Right hindlimb (tissue), 1 donor: Measurements from ENCODE around the gene MAPKAP1.
"Not testable (repeated sequence)": the region's sequence is repeated elsewhere in the genome, so short reads cannot be mapped to it uniquely, and the experiment has no call there.

Source experiments
- DNase-seq: peaks from one replicate; pipeline ENCODE4 v3.0.0-alpha.2; 2018

Gene MAPKAP1

DNA sequence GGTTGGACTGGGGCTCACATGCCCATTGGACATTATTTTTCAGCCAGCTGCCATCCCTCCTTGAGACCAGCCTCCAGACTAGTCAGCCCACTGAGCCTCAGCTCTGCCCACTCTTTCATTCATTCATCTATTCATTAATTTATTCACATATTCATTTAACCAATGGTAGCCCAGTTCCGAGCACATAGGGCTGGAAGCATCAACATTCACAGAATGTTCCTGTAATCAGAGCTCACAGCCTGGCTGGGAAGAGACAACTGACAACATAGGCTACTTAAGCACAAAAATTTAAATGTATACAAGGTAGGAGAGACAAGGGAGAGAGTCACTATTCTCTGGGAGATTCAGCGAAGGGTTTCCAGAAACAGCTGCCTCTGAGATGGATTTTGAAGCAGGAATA lies 23.2 kb upstream of the MAPKAP1 start:
- DNase-seq = no peak

DNA sequence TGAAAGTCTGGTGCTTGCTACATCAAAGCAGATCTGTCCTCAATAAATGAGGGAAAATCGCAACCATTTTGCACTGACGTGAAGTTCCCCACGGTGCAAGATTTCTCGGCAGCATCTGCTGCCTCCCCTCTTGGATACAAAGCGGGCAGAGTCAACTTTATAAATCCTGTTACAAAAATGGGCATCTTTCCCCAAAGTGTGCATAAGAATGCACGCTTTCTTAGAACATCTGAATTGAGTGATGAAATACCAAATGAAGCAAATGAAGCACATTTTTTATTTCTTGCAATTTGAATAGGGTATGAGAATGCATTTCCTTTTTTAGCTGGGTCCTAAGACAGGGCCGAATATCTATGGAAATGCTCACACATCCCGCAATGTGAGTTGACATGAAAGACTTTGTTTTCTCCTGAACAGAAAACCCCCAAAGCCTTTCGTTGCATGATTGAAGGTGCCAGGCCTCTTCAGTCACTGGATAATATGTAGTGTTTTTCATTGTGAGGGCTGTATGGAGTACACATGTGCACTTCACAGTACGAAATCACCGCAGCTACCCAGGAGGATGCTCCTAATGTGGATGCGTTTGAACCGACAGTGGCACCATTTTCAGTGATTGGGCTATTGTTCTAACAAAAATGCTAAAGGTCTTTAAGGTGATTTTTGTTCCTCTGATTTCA lies 19.6 kb upstream of the MAPKAP1 start:
- no peak for DNase-seq

DNA sequence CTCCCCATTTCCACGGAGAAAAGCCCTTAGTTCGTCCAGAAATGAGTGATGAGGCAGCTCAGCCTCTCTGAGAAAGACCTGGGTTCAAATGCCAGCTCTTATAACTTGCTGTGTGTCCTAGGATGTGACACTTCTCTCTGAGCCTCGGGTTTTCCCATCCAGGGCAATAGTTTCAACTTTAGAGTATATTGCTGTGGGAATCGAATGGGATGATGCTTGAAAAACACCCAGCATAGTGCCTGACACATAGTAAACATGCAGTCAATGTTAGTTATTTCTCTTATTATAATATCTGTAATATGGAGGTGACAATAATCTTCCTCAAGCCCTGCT lies 430 bp upstream of the MAPKAP1 start:
- no peak for DNase-seq

DNA sequence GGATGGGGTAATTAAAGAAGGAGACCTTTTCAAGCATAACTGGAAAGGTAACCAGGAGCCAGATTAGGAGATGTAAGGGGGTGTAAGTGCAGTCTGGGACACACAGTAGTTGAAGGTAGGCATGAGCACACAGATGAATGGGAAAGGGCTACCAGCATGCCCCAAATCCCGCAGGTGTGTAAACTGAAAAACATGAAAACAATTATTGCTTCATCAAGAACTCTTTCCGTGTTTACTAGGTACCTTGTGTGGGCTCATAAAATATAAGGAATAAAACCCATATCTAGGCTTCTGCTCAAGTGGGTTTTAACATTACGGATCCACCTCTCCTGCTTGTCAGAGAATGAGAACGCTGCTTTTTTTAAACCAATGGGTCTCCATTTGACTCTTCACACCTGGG lies 1.1 kb downstream of the MAPKAP1 start:
- no peak for DNase-seq

DNA sequence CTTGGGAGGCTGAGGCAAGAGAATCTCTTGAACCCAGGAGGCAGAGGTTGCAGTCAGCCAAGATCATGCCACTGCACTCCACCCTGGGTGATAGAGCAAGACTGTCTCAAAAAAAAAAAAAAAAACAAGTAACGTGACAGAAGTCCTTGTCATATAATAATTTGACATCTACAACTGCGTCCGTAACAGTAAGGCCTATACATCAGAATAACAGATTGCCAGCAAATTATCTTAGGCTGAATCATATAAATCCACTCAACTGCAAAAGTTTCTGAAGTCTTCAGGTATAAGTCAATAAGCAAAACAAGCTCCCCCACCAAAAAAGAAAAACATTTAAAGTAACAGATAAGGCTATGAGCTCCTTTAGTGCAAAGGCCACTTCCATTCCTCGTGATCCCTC lies 3.3 kb downstream of the MAPKAP1 start:
- DNase-seq = no peak

DNA sequence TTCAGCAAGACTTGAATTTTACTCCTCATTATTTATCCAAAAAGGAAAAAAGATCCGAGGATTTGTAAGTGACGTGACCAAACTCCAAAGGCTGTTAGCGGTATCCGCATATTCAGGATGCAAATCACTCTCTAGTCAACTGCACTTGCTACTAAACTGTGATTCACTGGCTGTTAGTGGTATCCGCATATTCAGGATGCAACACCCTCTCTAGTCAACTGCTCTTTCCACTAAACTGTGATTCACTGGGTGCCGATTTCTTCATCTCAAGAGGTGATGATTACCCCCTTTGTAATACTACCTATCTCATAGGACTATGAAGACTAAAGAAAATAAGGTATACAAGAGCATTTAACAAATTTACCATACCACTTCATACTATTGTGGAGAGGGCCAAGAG lies 5.7 kb downstream of the MAPKAP1 start:
- no peak for DNase-seq

DNA sequence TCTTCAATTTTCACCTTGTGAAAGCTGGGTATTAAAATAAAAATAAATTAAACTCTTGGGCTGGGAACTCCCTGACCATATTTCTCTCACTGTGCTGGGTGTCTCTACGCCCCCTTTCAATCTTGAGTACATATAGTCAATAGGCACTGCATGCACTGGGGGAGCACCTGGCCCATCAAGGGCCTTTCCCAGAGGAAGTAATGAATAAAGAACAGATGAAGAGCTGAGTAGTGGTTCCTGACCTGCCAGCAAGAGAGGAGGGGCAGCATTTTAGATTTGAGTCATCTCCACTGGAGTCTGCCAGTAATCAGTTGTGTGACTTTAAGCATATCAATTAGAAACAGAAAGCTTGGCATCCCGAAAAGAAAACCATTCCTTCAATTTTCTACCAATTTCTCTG lies 6.2 kb downstream of the MAPKAP1 start:
- DNase-seq = no peak

DNA sequence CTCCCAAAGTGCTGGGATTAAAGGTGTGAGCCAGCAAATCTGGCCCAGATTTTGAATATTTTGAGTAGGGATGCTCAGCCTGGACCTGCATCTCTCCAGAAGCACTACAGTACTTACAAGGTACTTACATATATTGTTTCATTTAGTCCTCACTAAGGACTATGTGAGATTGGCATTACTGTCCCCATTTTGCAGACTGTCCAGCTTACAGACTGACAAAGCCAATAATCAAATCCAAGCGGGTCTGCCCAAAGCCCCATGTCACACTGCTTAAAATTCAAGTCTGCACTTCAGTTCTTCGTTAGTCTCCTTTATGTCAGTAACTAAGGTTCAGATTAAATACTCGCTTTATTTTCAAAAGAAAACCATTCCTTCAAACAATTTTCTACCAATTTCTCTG lies 7.1 kb downstream of the MAPKAP1 start:
- no peak for DNase-seq

DNA sequence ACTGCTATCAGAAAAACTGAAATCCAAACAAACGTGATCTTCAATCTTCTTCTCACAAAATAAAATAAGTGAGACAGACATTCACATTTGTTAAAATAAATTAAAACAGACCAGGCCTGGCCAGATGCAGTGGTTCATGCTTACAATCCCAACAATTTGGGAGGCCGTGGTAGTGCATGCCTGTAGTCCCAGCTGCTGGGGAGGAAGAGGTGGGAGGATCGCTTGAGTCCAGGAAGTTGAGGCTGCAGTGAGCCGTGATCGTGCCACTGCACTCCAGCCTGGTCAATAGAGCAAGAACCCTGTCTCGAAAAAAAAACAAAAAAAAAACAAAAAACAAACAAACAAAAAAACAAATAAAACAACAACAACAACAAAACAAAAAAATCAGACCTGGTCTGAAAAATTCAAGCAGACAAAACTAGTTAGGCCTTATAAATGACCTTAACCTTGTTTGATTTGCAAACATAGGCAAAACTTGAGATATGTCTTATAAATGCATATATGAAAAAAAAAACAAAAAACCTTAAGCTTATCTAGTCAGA lies 10.8 kb downstream of the MAPKAP1 start:
- no peak for DNase-seq

DNA sequence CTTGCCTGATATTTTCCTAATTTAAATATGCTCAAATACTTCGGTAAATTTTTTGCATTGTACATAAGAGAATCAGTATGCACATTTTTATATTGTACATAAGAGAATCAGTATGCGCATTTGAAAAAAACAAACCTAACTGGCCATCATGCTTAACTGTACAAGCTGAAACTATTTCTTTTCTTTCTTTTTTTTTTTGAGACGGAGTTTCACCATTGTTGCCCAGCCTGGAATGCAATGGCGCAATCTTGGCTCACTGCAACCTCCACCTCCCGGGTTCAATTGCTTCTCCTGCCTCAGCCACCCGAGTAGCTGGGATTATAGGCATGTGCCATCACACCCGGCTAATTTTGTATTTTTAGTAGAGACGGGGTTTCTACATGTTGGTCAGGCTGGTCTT lies 11.5 kb downstream of the MAPKAP1 start:
- DNase-seq = not testable (repeated sequence)

DNA sequence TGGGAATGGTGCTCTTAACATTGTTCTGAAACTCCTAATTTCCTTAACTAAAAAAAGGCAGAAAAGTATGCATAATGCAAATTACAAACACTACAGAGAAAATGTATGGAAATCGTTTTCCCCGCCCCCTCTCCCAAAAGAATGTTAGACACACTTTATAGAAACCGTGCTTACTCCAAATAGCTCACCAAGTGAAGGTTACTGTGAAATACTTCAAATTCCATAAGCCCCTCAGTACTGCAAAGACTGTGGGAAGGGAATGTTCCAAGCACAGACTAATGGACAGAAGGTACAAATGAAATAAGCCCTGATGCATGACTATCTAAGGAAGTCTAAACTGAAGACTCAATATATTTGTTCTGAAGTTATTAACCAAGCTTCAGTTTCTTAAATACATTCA lies 12.5 kb downstream of the MAPKAP1 start:
- DNase-seq = no peak

DNA sequence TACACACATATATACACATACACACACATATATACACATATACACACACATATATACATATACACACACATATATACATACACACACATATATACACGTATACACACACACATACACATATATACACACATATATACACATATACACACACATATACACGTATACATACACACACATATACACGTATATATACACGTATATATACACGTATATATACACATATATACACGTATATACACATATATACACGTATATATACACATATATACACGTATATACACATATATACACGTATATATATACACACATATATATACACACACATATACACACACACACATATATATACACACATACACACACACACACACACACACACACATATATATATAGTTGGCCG lies 13.5 kb downstream of the MAPKAP1 start:
- not testable (repeated sequence) for DNase-seq

DNA sequence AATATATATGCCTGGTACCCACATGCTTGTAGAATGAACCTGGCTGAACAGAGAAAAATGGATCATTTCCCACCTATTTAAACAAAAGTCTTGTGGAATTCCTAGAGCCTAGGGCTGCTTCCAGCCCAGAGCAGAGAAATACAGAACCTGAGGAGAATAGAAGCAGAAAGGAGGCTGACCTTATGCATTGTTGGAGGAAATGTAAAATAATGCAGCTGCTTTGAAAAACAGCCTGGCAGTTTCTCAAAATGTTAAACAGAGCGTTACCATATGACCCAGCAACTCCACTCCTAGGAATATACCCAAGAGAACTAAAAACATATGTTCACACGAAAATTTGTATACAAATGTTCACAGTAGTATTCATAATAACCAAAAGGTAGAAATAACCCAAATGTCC lies 15.1 kb downstream of the MAPKAP1 start:
- no peak for DNase-seq

DNA sequence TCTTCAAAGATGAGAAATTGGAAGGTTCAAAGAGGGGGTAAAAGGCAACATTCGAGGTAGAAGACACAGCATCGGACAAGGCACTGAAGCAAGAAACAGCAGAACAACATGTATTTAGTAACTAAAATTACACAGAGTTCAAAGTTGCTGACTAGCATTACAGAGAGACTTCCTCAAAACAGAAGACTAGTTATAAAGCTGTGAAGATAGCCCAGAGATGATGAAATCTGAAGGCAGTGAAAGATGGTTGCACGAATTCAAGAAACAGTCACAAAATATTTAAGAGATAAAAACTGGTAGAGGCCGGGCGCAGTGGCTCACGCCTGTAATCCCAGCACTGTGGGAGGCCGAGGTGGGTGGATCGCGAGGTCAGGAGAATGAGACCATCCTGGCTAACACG lies 16.3 kb downstream of the MAPKAP1 start:
- DNase-seq = no peak

DNA sequence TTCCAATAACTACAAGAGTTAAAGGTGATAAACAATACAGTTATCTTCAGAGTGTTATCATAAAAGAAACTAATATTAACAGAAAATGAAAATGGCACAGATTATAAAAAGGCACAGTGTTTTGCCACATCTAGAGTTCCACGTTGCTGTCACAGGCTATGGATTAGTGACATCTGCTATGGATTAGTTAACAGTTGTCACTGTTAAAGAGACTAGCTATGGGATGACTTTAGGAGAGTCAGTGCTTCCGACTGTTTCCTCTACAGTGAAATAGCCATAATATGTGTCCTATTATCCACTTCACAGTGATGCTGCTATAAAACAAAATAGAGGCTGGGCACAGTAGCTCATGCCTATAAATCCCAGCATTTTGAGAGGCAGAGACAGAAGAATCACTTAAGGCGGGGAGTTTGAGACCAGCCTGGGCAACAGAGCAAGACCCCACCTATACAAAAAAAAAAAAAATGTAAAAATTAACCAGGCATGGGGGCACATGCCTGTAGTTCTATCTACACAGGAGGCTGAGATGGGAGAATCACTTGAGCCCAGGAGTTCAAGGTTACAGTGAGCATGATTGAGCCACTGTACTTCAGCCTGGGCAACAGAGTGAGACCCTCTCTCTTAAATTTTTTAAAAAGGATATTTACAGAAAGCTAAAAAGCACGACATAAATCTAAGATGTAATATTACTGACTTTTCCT lies 19.7 kb downstream of the MAPKAP1 start:
- DNase-seq = no peak

DNA sequence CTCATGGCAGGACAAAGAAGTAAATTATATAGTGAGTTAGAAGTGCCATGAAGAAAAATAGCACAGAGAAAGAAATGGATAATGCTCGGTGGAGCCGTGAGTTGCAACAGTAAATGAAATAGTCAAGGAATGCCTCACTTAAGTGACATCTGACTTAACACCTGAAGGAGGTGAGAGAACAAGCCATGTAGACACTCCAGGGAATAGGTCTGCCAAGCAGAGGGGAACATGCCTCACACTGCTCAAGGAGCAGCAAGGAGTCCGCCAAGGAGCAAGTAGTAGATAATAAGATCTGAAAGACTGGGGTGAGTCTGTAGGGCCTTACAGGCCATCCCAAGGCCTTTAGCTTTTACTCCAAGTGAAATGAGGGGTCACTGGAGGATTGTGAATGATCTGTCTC lies 21.8 kb downstream of the MAPKAP1 start:
- no peak for DNase-seq

DNA sequence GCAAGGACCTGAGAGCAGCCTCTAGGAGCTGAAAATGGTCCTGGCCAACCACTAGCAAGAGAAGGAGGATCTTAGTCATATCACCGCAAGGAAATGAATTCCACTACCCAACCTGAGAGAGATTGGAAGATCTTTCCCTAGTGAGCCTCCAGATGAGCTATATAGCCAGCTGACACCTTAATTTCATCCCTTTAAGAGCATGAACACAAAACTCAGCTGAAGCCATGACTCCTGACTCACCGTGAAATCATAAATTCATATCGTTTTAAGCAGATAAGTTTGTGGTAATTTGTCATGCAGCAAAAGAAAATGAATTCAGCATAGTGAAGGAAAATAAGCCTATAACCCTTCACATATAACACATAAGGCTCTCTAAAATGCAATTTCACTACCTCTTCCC lies 23.5 kb downstream of the MAPKAP1 start:
- DNase-seq = no peak

DNA sequence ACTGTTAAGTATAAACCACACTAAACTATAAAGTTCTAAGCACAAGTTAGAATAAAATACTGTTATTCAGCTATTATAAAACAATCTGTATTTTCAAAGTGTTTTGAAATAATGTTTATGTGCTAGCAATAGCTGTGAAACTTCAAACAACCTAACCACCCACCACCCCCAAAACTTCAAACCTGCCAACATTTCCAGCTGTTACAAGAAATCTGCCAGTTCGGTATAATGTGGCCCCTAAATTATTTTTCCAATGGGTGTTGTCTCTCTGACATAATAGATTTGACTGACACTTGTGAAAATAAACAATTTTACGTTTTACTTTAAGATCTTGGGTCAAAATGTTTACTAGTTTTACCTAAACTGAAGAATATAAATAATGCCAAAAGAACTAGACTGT lies 24.7 kb downstream of the MAPKAP1 start:
- DNase-seq = no peak

DNA sequence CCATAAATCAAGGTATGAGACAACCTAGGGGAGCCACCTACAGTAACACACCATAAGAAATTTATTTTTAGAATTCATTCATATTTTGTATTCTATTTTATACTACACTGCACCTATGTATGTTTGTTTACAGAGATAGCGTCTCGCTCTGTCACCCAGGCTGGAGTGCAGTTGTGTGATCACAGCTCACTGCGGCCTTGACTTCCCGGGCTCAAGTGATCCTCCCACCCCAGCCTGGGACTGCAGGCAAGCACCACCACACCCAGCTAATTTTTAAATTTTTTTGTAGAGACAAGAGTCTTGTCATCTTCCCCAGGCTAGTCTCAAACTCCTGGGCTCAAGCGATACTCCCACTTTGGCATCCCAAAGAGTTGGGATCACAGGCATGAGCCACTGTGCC lies 25.4 kb downstream of the MAPKAP1 start:
- no peak for DNase-seq

DNA sequence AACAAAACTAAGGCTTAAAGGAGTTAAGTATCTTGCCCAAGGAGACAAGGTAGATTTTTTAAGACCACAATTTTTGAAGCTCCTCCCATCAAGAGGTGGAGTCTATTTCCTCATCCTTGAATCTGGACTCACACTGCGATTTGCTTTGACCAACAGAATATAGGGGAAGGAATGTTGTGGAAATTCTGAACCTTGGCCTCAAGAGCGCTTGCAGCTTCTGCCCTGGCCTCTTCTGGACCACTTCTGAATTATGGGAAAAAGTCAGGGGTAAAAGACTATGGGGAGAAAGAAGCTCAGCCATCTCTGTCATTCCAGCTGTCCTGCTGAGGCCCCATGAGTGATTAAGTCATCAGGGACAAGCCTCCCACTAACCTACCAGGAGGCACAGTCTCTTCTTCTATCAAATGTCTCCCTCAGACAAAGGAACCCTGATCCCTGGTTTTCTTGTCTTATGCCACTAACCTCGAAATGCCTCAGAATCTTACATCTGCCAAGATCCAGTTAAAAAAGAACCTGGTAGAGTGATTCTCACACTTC lies 25.9 kb downstream of the MAPKAP1 start:
- no peak for DNase-seq

DNA sequence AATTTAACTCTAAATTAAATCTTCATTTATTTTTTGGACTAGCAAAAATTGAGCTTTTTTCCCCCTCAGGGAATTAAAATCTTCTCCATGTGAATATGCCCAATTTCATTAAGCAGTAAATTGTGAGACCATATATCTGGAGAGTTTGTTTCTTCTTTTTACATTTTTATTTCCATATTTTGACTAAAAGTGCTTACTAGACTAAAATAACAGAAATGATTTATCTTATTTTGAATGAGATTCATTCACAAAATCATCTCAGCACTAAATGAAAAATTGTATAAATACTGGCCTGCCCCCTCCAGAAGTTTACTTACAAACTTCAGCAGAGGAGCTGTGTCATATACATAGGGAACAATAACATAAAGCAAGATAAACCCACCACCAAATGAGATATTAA lies 26.6 kb downstream of the MAPKAP1 start:
- DNase-seq = no peak

DNA sequence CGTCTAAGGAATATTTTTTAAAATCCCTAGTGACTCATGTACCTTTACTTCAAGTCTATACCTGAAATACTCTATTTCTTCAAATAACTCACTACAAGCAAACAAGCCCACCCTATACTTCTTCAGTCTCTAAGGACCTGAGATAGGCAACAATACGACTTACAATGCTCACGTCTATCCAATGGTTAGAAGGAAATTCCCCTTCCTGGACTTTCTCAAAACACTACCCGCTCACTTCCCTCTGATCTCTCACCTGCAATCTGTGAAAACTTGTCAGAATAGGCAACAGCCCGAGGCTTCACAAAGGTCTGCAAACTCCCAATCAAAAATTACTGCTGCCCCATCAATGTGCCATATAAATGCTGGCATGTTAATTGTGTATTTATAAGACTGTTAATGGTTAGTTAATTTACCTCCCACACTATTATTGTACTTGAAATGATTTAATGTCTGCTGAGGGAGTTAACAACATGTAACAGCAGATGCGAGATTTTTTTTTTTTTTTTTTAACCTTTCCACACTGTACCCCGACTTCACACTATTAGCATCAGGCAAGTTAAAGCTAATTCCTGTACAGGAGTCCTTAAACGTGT lies 27.3 kb downstream of the MAPKAP1 start:
- DNase-seq = no peak

DNA sequence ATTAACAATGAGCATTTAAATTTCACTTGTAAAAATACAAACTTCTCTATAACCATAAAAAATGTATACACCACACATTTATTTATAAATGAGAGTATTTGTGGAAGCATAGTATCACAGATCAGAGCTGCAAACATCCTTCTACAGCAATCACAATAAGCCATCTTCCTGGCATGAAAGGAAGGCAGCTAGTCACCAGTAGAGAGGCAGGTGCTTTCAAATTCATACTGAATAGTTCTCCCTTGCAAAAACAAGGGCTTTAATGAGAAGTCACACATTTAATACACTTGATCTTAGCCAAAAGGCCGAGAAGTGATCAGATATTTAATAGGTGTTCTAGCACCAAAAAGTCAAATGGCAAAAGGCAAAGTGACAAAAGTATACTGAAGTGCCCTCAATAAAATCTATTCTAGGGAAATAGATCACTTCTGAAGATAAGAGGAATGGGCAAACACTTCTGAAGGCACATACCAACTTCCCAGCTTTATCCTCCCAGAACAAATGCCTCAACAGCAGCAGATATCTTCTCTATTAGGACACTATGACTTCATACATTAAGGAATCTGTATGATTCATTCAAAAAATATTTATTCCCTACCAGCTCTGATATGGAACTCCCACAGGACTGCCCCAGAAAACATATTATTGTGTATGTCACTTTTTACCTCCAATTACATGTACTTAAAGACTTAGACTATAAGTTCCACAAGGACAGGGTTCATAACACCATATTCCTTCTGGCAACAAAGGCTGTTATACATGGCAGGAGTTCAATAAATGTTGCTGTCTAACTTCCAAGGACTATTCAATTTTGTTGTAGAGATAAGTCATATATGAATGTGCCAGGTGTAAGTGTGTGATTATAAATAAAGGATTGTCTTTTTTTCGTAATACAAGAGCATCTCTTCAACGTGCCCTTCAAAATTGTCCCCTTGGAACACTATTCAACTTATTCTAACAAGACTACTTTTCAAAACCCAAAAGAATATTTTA lies 31.7 kb downstream of the MAPKAP1 start:
- DNase-seq = no peak
